Aortic smooth muscle cell (primary cell): ENCODE measurements around the gene BHMT2. TPM values are rescaled to one million over a fixed set of nuclear protein-coding genes. Genes with fewer than 3 reads are reported as not detected.

ENCODE experiments used
- total RNA-seq: library from RNA; depleted of rRNA; stranded (reverse); fragments of >200 nt; gene quantifications from 2 replicates; pipeline ENCODE4 v1.2.3, GENCODE V29; 2014

BHMT2 gene, protein sequence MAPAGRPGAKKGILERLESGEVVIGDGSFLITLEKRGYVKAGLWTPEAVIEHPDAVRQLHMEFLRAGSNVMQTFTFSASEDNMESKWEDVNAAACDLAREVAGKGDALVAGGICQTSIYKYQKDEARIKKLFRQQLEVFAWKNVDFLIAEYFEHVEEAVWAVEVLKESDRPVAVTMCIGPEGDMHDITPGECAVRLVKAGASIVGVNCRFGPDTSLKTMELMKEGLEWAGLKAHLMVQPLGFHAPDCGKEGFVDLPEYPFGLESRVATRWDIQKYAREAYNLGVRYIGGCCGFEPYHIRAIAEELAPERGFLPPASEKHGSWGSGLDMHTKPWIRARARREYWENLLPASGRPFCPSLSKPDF
- 4.1 and 6.1 TPM in 2 replicates for total RNA-seq

DNA sequence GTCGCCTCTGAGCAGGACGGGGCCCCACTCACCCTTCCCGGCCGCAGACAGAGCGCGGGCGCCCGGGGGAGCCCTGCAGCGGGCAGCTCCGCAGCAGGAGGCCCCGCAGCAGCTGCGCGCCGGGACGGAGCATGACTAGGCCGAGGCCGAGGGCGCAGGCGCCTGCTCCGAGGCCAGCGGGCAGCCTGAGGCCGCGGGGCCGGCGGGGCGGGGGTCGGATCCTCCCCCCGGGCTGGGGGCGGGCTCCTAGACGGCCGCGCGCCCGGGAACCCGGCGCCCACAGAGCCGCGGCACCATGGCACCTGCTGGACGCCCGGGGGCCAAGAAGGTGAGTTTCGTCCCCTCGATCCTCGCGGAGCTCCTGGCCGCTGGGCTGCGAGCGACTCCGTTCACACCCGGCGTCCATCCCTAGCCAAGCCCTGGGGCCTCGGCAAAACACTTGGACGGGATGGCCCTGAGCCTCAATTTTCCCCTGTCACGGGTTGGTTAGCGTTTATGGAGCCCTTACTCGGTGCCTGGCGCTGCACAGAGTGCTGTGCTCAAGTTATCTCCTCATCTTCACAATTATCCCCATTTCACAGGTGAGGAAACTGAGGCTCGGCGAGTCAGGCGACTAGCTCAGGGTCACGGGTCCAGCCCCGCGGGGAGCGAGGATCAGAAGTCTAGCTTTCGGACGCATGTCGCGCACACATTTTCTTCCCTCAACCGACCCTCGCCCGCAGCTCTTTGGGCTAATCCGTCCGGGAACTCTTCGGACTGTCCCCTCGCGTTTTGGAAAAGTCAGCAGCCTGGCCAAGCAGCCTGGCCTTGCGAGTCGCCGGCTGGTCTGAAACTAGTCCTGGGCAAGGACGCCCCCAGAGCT, at the start of gene BHMT2, which contains the start of gene DMGDH:
Gene BHMT2 (plus strand): TSS at position 280 of the 862 bp plus-strand sequence. CDS start 16 bp downstream, at position 296.
Gene DMGDH (minus strand): TSS at position 187 of the 862 bp plus-strand sequence. CDS start 54 bp downstream, at position 133.

DNA sequence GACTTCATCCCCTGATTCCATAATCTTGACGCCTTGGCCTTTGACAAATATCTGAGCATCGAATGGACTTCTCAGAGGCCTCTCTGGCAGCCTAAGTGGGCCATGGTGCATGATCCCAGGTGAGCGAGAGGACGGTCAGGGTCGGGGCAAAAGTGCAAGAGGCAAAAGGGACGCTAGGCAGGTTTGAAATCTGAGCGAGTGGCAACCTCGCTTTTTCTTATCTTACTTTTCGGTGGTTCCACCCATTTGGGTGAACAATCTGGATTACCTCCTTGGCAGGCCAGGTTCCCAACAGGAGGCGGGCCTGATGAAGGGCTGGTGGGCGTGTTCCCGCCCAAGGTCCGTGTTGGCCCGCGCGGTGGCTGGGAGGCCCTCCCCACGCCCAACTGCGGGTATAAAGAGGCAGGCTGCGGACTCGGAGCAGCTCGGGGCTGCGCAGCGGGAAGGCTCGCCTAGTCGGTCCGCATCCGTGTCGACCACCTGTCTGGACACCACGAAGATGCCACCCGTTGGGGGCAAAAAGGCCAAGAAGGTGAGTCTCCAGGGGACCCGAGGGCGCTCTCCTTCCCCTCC, 41.9 kb downstream of the BHMT2 start, which contains the start of gene BHMT:
Gene BHMT (plus strand): TSS at position 423 of the 573 bp plus-strand sequence. CDS start 77 bp downstream, at position 500.

Other genes starting within 250 kb of the BHMT2 start
- 57.7 and 74.5 TPM in 2 replicates for gene ARSB, start 84.5 kb upstream of the BHMT2 start, total RNA-seq
- 1.7 and 2.1 TPM in 2 replicates for gene DMGDH, start 93 bp upstream of the BHMT2 start, total RNA-seq
- under 0.01 TPM in 1 of 2 replicates, not detected in the other for gene BHMT, start 42.0 kb downstream of the BHMT2 start, total RNA-seq
- 10.0 and 13.5 TPM in 2 replicates for gene JMY, start 166.4 kb downstream of the BHMT2 start, total RNA-seq